H9 (cell line): ENCODE results near the gene CENPO. TPM values are rescaled to one million over a fixed set of nuclear protein-coding genes. Genes with fewer than 3 reads are reported as not detected.

Source experiments
- DNase-seq: peaks from one replicate; pipeline ENCODE4 v3.0.0-alpha.2; 2017
- H2AFZ ChIP-seq: one replicate; pipeline ENCODE4 v1.6.1; 2013; ENCODE audit warnings: mild to moderate bottlenecking, low read length, control low read depth, moderate library complexity
- H2AK5ac ChIP-seq: 2 replicates; pipeline ENCODE4 v1.6.1; 2013; ENCODE audit warnings: low read length, control low read depth, mixed read lengths; ENCODE audit not compliant: insufficient read length
- H2BK120ac ChIP-seq: one replicate; pipeline ENCODE4 v1.6.1; 2013; ENCODE audit warnings: low read depth, mild to moderate bottlenecking, low read length, control low read depth, inconsistent platforms; ENCODE audit not compliant: poor library complexity, severe bottlenecking
- H2BK12ac ChIP-seq: 2 replicates; pipeline ENCODE4 v1.6.1; 2013; ENCODE audit warnings: low read length, control low read depth, mixed read lengths, low read depth; ENCODE audit not compliant: insufficient read length
- H2BK15ac ChIP-seq: 2 replicates; pipeline ENCODE4 v1.6.1; 2013; ENCODE audit warnings: low read depth, low read length, control low read depth
- H2BK20ac ChIP-seq: one replicate; pipeline ENCODE4 v1.6.1; 2013; ENCODE audit warnings: low read depth, mild to moderate bottlenecking, low read length, control low read depth, inconsistent platforms; ENCODE audit not compliant: poor library complexity, severe bottlenecking
- H2BK5ac ChIP-seq: 2 replicates; pipeline ENCODE4 v1.6.1; 2013; ENCODE audit warnings: low read length, control low read depth, mixed read lengths; ENCODE audit not compliant: insufficient read length
- H3K14ac ChIP-seq: 2 replicates; pipeline ENCODE4 v1.6.1; 2013; ENCODE audit warnings: low read length, control low read depth; ENCODE audit not compliant: insufficient read depth
- H3K18ac ChIP-seq: 2 replicates; pipeline ENCODE4 v1.6.1; 2013; ENCODE audit warnings: low read depth, mild to moderate bottlenecking, mixed read lengths, low read length, control low read depth; ENCODE audit not compliant: insufficient read length
- H3K23ac ChIP-seq: 2 replicates; pipeline ENCODE4 v1.6.1; 2013; ENCODE audit warnings: low read length, control low read depth, mixed read lengths, low read depth; ENCODE audit not compliant: insufficient read length
- H3K23me2 ChIP-seq: 2 replicates; pipeline ENCODE4 v1.6.1; 2013; ENCODE audit warnings: low read depth, mild to moderate bottlenecking, mixed read lengths, low read length, control low read depth; ENCODE audit not compliant: insufficient read length, poor library complexity, severe bottlenecking
- H3K27ac ChIP-seq: 2 replicates; pipeline ENCODE4 v1.5.1; 2013; ENCODE audit warnings: low read length, control low read depth, mixed read lengths, low read depth; ENCODE audit not compliant: insufficient read length
- H3K27me3 ChIP-seq: 2 replicates; pipeline ENCODE4 v1.6.1; 2013; ENCODE audit warnings: low read length, control low read depth, inconsistent platforms; ENCODE audit not compliant: insufficient read depth
- H3K4ac ChIP-seq: 2 replicates; pipeline ENCODE4 v1.6.1; 2013; ENCODE audit warnings: low read depth, mild to moderate bottlenecking, control low read depth, inconsistent platforms, low read length, moderate library complexity
- H3K4me1 ChIP-seq: 2 replicates; pipeline ENCODE4 v1.6.1; 2013; ENCODE audit warnings: low read length, control low read depth, inconsistent platforms; ENCODE audit not compliant: insufficient read depth
- H3K4me2 ChIP-seq: 2 replicates; pipeline ENCODE4 v1.6.1; 2013; ENCODE audit warnings: low read length, control low read depth, mixed read lengths; ENCODE audit not compliant: insufficient read length, insufficient read depth
- H3K56ac ChIP-seq: 2 replicates; pipeline ENCODE4 v1.6.1; 2013; ENCODE audit warnings: low read depth, mild to moderate bottlenecking, mixed read lengths, low read length, control low read depth; ENCODE audit not compliant: insufficient read length
- H3K79me1 ChIP-seq: 2 replicates; pipeline ENCODE4 v1.6.1; 2013; ENCODE audit warnings: low read depth, mild to moderate bottlenecking, moderate library complexity, low read length, control low read depth, inconsistent platforms; ENCODE audit not compliant: insufficient read depth, poor library complexity, severe bottlenecking
- H3K79me2 ChIP-seq: 2 replicates; pipeline ENCODE4 v1.6.1; 2013; ENCODE audit warnings: low read length, control low read depth, inconsistent platforms; ENCODE audit not compliant: insufficient read depth
- H3K9ac ChIP-seq: 2 replicates; pipeline ENCODE4 v1.6.1; 2013; ENCODE audit warnings: low read length, control low read depth, mixed read lengths; ENCODE audit not compliant: insufficient read length; ENCODE audit errors: extremely low read depth
- H3K9me3 ChIP-seq: one replicate; pipeline ENCODE4 v1.6.1; 2013; ENCODE audit warnings: low read depth, low read length, inconsistent platforms; ENCODE audit not compliant: control insufficient read depth
- H3T11ph ChIP-seq: one replicate; pipeline ENCODE4 v1.6.1; 2013; ENCODE audit warnings: mild to moderate bottlenecking, low read length, control low read depth, inconsistent platforms
- H4K20me1 ChIP-seq: one replicate; pipeline ENCODE4 v1.6.1; 2013; ENCODE audit not compliant: control insufficient read depth, insufficient read length, insufficient read depth
- H4K5ac ChIP-seq: 2 replicates; pipeline ENCODE4 v1.6.1; 2013; ENCODE audit warnings: low read depth, mild to moderate bottlenecking, mixed read lengths, low read length, control low read depth; ENCODE audit not compliant: insufficient read length
- H4K8ac ChIP-seq: replicated peaks from 2 replicates; pipeline ENCODE4 v1.6.1; 2013; ENCODE audit warnings: low read length, control low read depth, mixed read lengths, low read depth; ENCODE audit not compliant: insufficient read length
- H4K91ac ChIP-seq: 2 replicates; pipeline ENCODE4 v1.6.1; 2013; ENCODE audit warnings: low read depth, mild to moderate bottlenecking, moderate library complexity, mixed read lengths, low read length, control low read depth; ENCODE audit not compliant: insufficient read length
- H3K27ac Mint-ChIP-seq, 3 experiments: 2 replicates in 2 of 3; 3 replicates in 1 of 3; pipeline ENCODE4 v1.8.0; 2020 to 2021; ENCODE audit warnings: mixed read lengths in 3 of 3, mild to moderate bottlenecking in 1 of 3, moderate library complexity in 1 of 3
- H3K27me3 Mint-ChIP-seq: 2 replicates; pipeline ENCODE4 v1.8.0; 2021; ENCODE audit warnings: low read depth, mild to moderate bottlenecking, moderate library complexity, mixed read lengths
- H3K36me3 Mint-ChIP-seq, 3 experiments: 2 replicates in 2 of 3; 3 replicates in 1 of 3; pipeline ENCODE4 v1.8.0; 2020 to 2021; ENCODE audit warnings: low read depth in 3 of 3, mixed read lengths in 3 of 3; ENCODE audit not compliant: insufficient read depth in 1 of 3
- H3K4me1 Mint-ChIP-seq, 2 experiments: 2 replicates each; pipeline ENCODE4 v1.8.0; 2020; ENCODE audit warnings: mixed read lengths in 2 of 2
- H3K4me3 Mint-ChIP-seq, 2 experiments: 2 replicates in 1 of 2; 3 replicates in 1 of 2; pipeline ENCODE4 v1.8.0; 2020 to 2021; ENCODE audit warnings: mild to moderate bottlenecking in 2 of 2, mixed read lengths in 2 of 2, moderate library complexity in 1 of 2
- H3K9me3 Mint-ChIP-seq, 2 experiments: 2 replicates in 1 of 2; 3 replicates in 1 of 2; pipeline ENCODE4 v1.8.0; 2020; ENCODE audit warnings: mild to moderate bottlenecking in 2 of 2, mixed read lengths in 2 of 2, moderate library complexity in 1 of 2
- WGBS: extraction: QIAGEN DNeasy Blood & Tissue Kit; methylation state at CpG from one replicate; pipeline ENCODE4 v1.1.7; 2013; ENCODE audit warnings: missing lambda C conversion rate, low lambda C conversion rate, mixed read lengths; ENCODE audit not compliant: insufficient read length; ENCODE audit errors: extremely low coverage; 5-methylcytosine and 5-hydroxymethylcytosine counted together
- total RNA-seq: library from RNA; stranded (reverse); gene quantifications from 2 replicates; pipeline ENCODE4 v1.2.1, GENCODE V29; 2021
- TF ChIP-seq, protein P1 (sequence below): fragments of 200-600 bp; sonication (generic); conservative IDR thresholded peaks from 3 replicates; pipeline ENCODE4 v1.8.0; 2021; ENCODE audit warnings: antibody characterized with exemption, mild to moderate bottlenecking

Gene CENPO
- total RNA-seq, 1 experiment from 2014 or later, result 49.5 TPM

DNA sequence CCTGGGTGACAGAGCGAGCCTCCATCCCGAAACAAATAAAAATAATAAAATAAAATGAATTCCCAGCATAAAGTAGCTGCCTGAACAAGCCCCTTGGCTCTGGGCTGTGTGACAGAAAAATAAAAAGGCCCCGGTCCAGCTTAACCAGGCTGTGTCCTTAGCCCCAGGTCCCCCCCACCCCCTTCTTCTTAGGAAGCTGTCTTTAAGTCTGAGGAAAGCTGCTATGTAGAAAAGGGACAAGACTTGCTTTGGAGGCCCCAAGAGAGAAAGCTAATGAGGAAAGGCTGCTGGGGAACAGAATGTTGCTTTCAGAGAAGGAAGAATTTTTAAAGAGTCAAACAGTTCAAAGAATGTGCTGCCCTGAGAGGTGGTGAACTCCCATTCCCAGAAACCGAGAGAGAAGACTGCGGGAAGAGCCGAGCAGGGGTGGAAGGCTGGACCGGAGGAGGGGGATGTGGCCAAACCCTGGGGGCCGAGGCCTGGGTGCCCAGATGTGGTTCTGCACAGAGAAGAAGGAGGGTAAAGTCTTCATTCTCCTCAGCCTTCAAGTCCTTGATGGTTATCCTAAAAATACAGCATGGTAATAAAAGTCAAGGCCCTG, 61.9 kb downstream of the CENPO start:
- no peak overlapping the region for H3T11ph ChIP-seq
- no peak overlapping the region for H2AFZ ChIP-seq
- H2AK5ac ChIP-seq, result no peak overlapping the region
- no peak overlapping the region for H2BK12ac ChIP-seq
- no peak overlapping the region for H3K18ac ChIP-seq
- no peaks in the 10 kb centered on the region for H3K9me3 ChIP-seq
- H4K8ac ChIP-seq, result no peak overlapping the region
- no peaks in the 10 kb centered on the region for H3K23me2 ChIP-seq
- no peak overlapping the region for H2BK5ac ChIP-seq
- no peak overlapping the region for H4K91ac ChIP-seq
- H3K23ac ChIP-seq, result no peak overlapping the region
- H2BK15ac ChIP-seq, result no peak overlapping the region
- H3K9ac ChIP-seq, result no peak overlapping the region
- H3K4me2 ChIP-seq, result no peak overlapping the region
- no peak for DNase-seq
- H3K14ac ChIP-seq, result no peak overlapping the region
- no CpG with 5 or more reads among the region's 8 CpGs for WGBS
- H4K5ac ChIP-seq, result no peak overlapping the region
- no peak overlapping the region for H3K4me3 Mint-ChIP-seq
- H3K4ac ChIP-seq, result no peak overlapping the region
- peak overlapping the region in 2 of 3 experiments; percentile 26 to 51; a peak in 2 of 7 replicates for H3K27ac Mint-ChIP-seq
- TF ChIP-seq, protein P1, sequence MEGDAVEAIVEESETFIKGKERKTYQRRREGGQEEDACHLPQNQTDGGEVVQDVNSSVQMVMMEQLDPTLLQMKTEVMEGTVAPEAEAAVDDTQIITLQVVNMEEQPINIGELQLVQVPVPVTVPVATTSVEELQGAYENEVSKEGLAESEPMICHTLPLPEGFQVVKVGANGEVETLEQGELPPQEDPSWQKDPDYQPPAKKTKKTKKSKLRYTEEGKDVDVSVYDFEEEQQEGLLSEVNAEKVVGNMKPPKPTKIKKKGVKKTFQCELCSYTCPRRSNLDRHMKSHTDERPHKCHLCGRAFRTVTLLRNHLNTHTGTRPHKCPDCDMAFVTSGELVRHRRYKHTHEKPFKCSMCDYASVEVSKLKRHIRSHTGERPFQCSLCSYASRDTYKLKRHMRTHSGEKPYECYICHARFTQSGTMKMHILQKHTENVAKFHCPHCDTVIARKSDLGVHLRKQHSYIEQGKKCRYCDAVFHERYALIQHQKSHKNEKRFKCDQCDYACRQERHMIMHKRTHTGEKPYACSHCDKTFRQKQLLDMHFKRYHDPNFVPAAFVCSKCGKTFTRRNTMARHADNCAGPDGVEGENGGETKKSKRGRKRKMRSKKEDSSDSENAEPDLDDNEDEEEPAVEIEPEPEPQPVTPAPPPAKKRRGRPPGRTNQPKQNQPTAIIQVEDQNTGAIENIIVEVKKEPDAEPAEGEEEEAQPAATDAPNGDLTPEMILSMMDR, result no peak
- no peaks in the 10 kb centered on the region for H3K27me3 Mint-ChIP-seq
- H3K79me1 ChIP-seq, result no peaks in the 10 kb centered on the region
- H3K4me1 Mint-ChIP-seq, result no peaks in the 10 kb centered on the region
- no peaks in the 10 kb centered on the region for H3K4me1 ChIP-seq
- H3K27ac ChIP-seq, result no peak overlapping the region
- no peaks in the 10 kb centered on the region for H3K27me3 ChIP-seq
- no peaks in the 10 kb centered on the region for H4K20me1 ChIP-seq
- H3K9me3 Mint-ChIP-seq, result peaks cover 0 to under 1% of the 10 kb centered on the region in 2 experiments; a peak in 3 of 5 replicates
- no peak overlapping the region for H2BK120ac ChIP-seq
- H3K56ac ChIP-seq, result no peak overlapping the region
- H3K36me3 Mint-ChIP-seq, result peaks cover under 1 to 8% (median 6%) of the 10 kb centered on the region in 3 experiments; a peak in 5 of 7 replicates
- H3K79me2 ChIP-seq, result no peaks in the 10 kb centered on the region
- H2BK20ac ChIP-seq, result no peak overlapping the region
